Retinal pigment epithelial cell (primary cell): ENCODE data around the gene EDIL3.

Experiments
- DNase-seq: peaks from one replicate; pipeline ENCODE4 v3.0.0-alpha.2; 2010; ENCODE audit warnings: low read depth
- H3K4me3 ChIP-seq: 2 replicates; pipeline ENCODE4 v1.5.1; 2011; ENCODE audit warnings: mild to moderate bottlenecking, low read length, control low read depth, moderate library complexity
- TF ChIP-seq, protein P1 (sequence below): conservative IDR thresholded peaks from 2 replicates; pipeline ENCODE4 v1.5.1; 2011; ENCODE audit warnings: low read depth, low read length, control low read depth, inconsistent platforms

Gene EDIL3

DNA sequence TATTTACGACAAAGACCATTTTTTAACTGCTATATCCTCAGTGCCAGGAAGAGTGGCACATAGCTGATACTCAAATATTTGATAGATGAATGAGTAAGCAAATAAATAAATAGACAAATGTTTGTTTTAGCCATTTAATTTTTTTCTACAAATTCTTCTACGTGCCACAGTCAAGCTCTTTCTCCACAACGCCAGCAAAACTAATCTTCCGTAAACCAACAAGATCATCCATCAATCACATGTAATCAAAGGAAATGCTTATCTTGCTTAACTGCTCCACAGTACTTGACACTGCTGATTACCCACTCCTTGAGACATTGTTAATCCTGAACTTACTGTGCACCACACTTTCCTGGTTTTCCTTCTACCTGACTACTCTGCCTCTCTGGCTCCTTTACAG lies 136.7 kb downstream of the EDIL3 start:
- TF ChIP-seq, protein P1, sequence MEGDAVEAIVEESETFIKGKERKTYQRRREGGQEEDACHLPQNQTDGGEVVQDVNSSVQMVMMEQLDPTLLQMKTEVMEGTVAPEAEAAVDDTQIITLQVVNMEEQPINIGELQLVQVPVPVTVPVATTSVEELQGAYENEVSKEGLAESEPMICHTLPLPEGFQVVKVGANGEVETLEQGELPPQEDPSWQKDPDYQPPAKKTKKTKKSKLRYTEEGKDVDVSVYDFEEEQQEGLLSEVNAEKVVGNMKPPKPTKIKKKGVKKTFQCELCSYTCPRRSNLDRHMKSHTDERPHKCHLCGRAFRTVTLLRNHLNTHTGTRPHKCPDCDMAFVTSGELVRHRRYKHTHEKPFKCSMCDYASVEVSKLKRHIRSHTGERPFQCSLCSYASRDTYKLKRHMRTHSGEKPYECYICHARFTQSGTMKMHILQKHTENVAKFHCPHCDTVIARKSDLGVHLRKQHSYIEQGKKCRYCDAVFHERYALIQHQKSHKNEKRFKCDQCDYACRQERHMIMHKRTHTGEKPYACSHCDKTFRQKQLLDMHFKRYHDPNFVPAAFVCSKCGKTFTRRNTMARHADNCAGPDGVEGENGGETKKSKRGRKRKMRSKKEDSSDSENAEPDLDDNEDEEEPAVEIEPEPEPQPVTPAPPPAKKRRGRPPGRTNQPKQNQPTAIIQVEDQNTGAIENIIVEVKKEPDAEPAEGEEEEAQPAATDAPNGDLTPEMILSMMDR, result no peak
- DNase-seq, result no peak
- no peak overlapping the region for H3K4me3 ChIP-seq

DNA sequence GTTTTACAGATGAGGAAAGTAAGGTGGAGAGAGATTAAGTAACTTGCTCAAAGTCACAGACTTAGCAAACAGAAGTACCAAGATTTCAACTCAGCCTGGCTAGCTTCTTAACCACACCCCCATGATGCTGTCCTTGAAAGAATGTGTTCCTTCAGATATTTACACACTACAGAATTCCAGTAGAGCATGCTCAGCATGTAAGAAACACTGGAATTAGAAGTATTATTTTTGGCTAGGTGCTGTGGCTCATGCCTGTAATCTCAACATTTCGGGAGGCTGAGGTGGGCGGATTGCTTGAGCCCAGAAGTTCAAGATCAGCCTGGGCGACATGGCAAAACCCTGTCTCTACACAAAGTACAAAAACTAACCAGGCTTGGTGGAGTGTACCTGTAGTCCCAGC lies 142.4 kb downstream of the EDIL3 start:
- no peak for DNase-seq
- H3K4me3 ChIP-seq, result no peak overlapping the region
- TF ChIP-seq, protein P1, result no peak

DNA sequence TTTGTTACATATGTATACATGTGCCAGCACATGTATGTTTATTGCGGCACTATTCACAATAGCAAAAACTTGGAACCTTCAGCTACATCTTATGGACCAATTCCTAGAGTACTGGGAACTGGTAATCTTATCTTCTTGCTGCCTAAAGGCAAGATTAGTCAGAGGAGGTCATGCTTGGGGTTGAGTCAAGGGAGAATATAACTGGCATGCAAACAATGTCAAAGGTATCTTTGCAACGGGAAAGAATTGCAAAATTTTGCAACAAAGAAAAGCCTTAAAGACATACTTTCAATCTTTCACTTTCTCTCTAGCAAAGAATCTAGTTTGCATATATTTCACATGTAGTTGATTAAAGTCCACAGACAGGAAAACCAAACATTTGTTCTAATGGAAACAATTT lies 145.2 kb downstream of the EDIL3 start:
- TF ChIP-seq, protein P1, result no peak
- no peak for DNase-seq

DNA sequence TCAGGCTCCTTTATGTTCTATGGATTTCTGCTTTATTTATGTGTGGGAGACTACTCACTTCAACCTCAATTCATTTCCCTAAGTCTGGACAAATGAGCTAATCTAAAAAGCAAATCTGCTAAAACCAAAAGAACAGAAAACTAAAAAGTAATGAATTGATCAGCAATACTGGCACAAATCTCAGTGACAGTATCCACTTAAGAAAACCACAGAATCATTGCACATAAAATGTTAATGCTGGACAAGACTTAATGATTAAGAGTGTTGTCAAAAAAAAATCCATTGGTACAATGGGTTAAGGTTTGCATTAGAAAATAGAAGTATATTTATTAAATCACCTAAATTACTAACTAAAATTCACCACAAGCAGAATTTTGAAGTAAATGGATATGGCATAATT lies 147.6 kb downstream of the EDIL3 start:
- TF ChIP-seq, protein P1, result no peak
- DNase-seq, result no peak
- no peak overlapping the region for H3K4me3 ChIP-seq

More for the DNA sequence above, 145.2 kb downstream of the EDIL3 start:
- no peak overlapping the region for H3K4me3 ChIP-seq

DNA sequence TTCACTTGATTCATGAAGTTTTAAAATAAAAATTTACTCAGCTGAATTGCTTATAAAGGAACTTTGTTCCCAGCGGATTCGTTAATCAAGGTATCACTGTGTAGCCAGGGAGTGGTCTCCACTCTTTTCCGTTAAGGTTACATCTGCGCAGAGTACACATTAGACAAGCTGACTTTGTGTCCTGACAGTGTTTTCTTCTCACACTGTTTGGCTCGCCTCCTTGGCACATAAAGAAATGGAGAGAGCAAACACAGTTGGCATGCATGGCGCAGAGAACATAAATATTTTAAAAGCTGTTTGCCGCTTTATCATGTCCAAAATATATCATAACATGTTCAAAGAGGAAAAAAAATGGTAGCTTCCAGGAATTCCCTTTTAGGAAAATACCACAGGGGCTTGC lies 153.2 kb downstream of the EDIL3 start:
- no peak for DNase-seq

DNA sequence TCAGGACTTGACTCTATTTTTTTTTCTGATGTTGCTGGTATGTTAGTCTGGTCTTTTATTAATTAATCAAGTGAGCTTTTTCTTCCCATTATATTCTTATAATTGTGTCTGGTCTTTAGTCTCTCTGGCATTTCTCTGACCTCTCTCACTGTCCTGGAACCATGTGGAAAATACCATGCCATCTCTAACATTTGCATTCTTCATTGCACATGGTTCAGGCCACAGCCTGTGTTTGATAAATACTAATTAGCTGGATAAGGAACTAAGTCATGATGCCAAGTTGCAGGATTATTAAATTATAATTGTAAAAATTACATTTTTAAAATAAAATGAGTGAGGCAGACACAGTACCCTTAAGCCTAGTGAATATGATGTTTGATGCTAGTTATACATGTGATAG lies 155.6 kb downstream of the EDIL3 start:
- TF ChIP-seq, protein P1, result no peak
- H3K4me3 ChIP-seq, result no peak overlapping the region
- no peak for DNase-seq

More for the DNA sequence above, 153.2 kb downstream of the EDIL3 start:
- H3K4me3 ChIP-seq, result no peak overlapping the region
- TF ChIP-seq, protein P1, result no peak

DNA sequence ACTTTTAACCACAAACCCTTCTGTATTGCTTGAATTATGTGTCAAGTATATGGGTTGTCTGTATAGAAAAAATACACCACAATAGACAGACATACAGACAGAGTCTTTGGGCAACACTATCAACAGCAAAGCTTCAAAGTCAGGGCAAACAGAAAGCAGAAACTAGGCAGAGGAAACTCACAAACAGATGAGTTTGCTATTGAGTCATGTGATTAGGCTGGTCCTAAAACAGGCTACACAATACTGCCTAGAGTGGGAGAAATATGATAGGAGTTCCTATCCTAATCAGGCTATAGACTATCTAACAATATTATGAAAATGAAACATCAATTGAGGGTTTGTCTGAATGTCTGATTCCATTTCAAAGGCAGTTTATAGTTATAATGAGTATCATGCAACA lies 156.4 kb downstream of the EDIL3 start:
- no peak overlapping the region for H3K4me3 ChIP-seq
- TF ChIP-seq, protein P1, result no peak
- no peak for DNase-seq
